Mesenchymal stem cell (in vitro differentiated cells and primary cell): ENCODE measurements around the gene CTCFL.

Experiments
- DNase-seq: peaks from one replicate; pipeline ENCODE4 v3.0.0-alpha.2; 2013
- H2AFZ ChIP-seq: one replicate; pipeline ENCODE4 v1.6.1; 2013; ENCODE audit warnings: low read depth, mild to moderate bottlenecking, control low read depth, inconsistent platforms, low read length, moderate library complexity
- H2AK5ac ChIP-seq: 2 replicates; pipeline ENCODE4 v1.6.1; 2013; ENCODE audit warnings: low read length, moderate library complexity, mild to moderate bottlenecking, inconsistent platforms; ENCODE audit not compliant: severe bottlenecking
- H2BK120ac ChIP-seq: one replicate; pipeline ENCODE4 v1.6.1; 2013; ENCODE audit warnings: low read depth, mild to moderate bottlenecking, inconsistent platforms, low read length, moderate library complexity
- H2BK12ac ChIP-seq, 2 experiments: one replicate each; pipeline ENCODE4 v1.6.1; 2013; ENCODE audit warnings: inconsistent platforms in 2 of 2, low read length in 2 of 2, mild to moderate bottlenecking in 2 of 2, moderate library complexity in 2 of 2, control low read depth in 1 of 2
- H2BK15ac ChIP-seq: one replicate; pipeline ENCODE4 v1.6.1; 2013; ENCODE audit warnings: mild to moderate bottlenecking, low read depth, inconsistent platforms; ENCODE audit not compliant: poor library complexity, severe bottlenecking
- H2BK5ac ChIP-seq: 2 replicates; pipeline ENCODE4 v1.6.1; 2013; ENCODE audit warnings: low read depth, mild to moderate bottlenecking, low read length, control low read depth, inconsistent platforms; ENCODE audit not compliant: poor library complexity, severe bottlenecking
- H3K14ac ChIP-seq, 2 experiments: one replicate each; pipeline ENCODE4 v1.6.1; 2013; ENCODE audit warnings: inconsistent platforms in 2 of 2, low read length in 2 of 2, control low read depth in 1 of 2, mild to moderate bottlenecking in 1 of 2, moderate library complexity in 1 of 2
- H3K18ac ChIP-seq, 2 experiments: one replicate each; pipeline ENCODE4 v1.6.1; 2013; ENCODE audit warnings: inconsistent platforms in 2 of 2, low read length in 2 of 2, control low read depth in 1 of 2, low read depth in 1 of 2, mild to moderate bottlenecking in 1 of 2
- H3K23ac ChIP-seq, 2 experiments: one replicate each; pipeline ENCODE4 v1.6.1; 2013; ENCODE audit warnings: inconsistent platforms in 2 of 2, low read length in 2 of 2, mild to moderate bottlenecking in 2 of 2, moderate library complexity in 2 of 2, control low read depth in 1 of 2
- H3K27ac ChIP-seq: 2 replicates; pipeline ENCODE4 v1.5.1; 2013; ENCODE audit warnings: mild to moderate bottlenecking, moderate library complexity, low read length, control low read depth, inconsistent platforms; ENCODE audit not compliant: poor library complexity, severe bottlenecking
- H3K27me3 ChIP-seq, 2 experiments: 2 replicates each; pipeline versions ENCODE4 v1.6.1 to v1.7.0; 2013; ENCODE audit warnings: low read length in 2 of 2, mild to moderate bottlenecking in 2 of 2, moderate library complexity in 2 of 2, control low read depth in 1 of 2, inconsistent platforms in 1 of 2; ENCODE audit not compliant: control insufficient read depth in 1 of 2, insufficient read depth in 1 of 2
- H3K36me3 ChIP-seq, 2 experiments: 2 replicates each; pipeline versions ENCODE4 v1.6.1 to v1.7.0; 2013; ENCODE audit warnings: low read length in 2 of 2, control low read depth in 1 of 2, inconsistent platforms in 1 of 2, low read depth in 1 of 2, mild to moderate bottlenecking in 1 of 2; ENCODE audit not compliant: insufficient read depth in 2 of 2, control insufficient read depth in 1 of 2
- H3K4ac ChIP-seq, 2 experiments: one replicate each; pipeline ENCODE4 v1.6.1; 2013; ENCODE audit warnings: inconsistent platforms in 2 of 2, low read length in 2 of 2, mild to moderate bottlenecking in 2 of 2, moderate library complexity in 2 of 2, control low read depth in 1 of 2, low read depth in 1 of 2
- H3K4me1 ChIP-seq: 2 replicates; pipeline ENCODE4 v1.6.1; 2013; ENCODE audit warnings: low read depth, low read length, control low read depth; ENCODE audit not compliant: control insufficient read depth, insufficient read depth
- H3K4me2 ChIP-seq: 2 replicates; pipeline ENCODE4 v1.6.1; 2013; ENCODE audit warnings: low read length, mild to moderate bottlenecking, inconsistent platforms; ENCODE audit not compliant: poor library complexity, severe bottlenecking
- H3K4me3 ChIP-seq, 2 experiments: 2 replicates each; pipeline versions ENCODE4 v1.5.1 to v1.7.0; 2013; ENCODE audit warnings: low read length in 2 of 2, mild to moderate bottlenecking in 2 of 2, control low read depth in 1 of 2, low read depth in 1 of 2; ENCODE audit not compliant: insufficient read depth in 1 of 2
- H3K79me1 ChIP-seq: replicated peaks from 2 replicates; pipeline ENCODE4 v1.6.1; 2013; ENCODE audit warnings: mild to moderate bottlenecking, control low read depth, low read length, inconsistent platforms; ENCODE audit not compliant: poor library complexity, severe bottlenecking
- H3K9ac ChIP-seq: 2 replicates; pipeline ENCODE4 v1.7.0; 2013; ENCODE audit warnings: mild to moderate bottlenecking, low read length, moderate library complexity
- H3K9me3 ChIP-seq: 2 replicates; pipeline ENCODE4 v1.7.0; 2013; ENCODE audit warnings: mild to moderate bottlenecking, low read length; ENCODE audit not compliant: control insufficient read depth
- H4K8ac ChIP-seq: one replicate; pipeline ENCODE4 v1.6.1; 2013; ENCODE audit warnings: inconsistent platforms, mild to moderate bottlenecking, low read length, moderate library complexity
- H4K91ac ChIP-seq: one replicate; pipeline ENCODE4 v1.6.1; 2013; ENCODE audit warnings: mild to moderate bottlenecking, low read length, inconsistent platforms
- WGBS: methylation state at CpG from one replicate; pipeline ENCODE4 v1.1.7; 2013; ENCODE audit warnings: mixed read lengths; 5-methylcytosine and 5-hydroxymethylcytosine counted together

The CTCFL gene

GRCh38 chr20:57522380-57523140 lies 2.4 kb downstream of the CTCFL start:
- H2BK120ac ChIP-seq = no peak overlapping the region
- no peak overlapping the region for H2BK5ac ChIP-seq
- no peak overlapping the region for H2AK5ac ChIP-seq
- H3K9ac ChIP-seq = no peak overlapping the region
- no peaks in the 10 kb centered on the region for H3K4me1 ChIP-seq
- H3K4me3 ChIP-seq = no peak overlapping the region
- no peak overlapping the region for H4K91ac ChIP-seq
- no peak overlapping the region for H2AFZ ChIP-seq
- H3K14ac ChIP-seq = no peak overlapping the region
- DNase-seq = no peak
- 57% methylated on average over 3 of the region's 5 CpGs for WGBS
- H3K27ac ChIP-seq = no peak overlapping the region
- no peak overlapping the region for H3K4ac ChIP-seq
- H3K23ac ChIP-seq = no peak overlapping the region
- no peak overlapping the region for H3K4me2 ChIP-seq
- H2BK12ac ChIP-seq = no peak overlapping the region
- H2BK15ac ChIP-seq = no peak overlapping the region
- no peaks in the 10 kb centered on the region for H3K9me3 ChIP-seq
- no peak overlapping the region for H3K18ac ChIP-seq
- H3K79me1 ChIP-seq = no peaks in the 10 kb centered on the region
- no peak overlapping the region for H4K8ac ChIP-seq
- H3K27me3 ChIP-seq = peaks cover 15 to 45% of the 10 kb centered on the region in 2 experiments
- no peaks in the 10 kb centered on the region for H3K36me3 ChIP-seq

GRCh38 chr20:57517904-57518303 lies 7.0 kb downstream of the CTCFL start:
- Histone ChIP-seq H2BK15ac (no peak overlapping the region), H2AK5ac (no peak overlapping the region), H3K4me1 (no peaks in the 10 kb centered on the region), H4K8ac (no peak overlapping the region), H3K14ac (no peak overlapping the region), H3K36me3 (no peaks in the 10 kb centered on the region), H3K79me1 (no peaks in the 10 kb centered on the region), H2BK5ac (no peak overlapping the region), H2BK12ac (no peak overlapping the region), H2BK120ac (no peak overlapping the region), H3K9me3 (no peaks in the 10 kb centered on the region), H3K23ac (no peak overlapping the region), H3K27ac (no peak overlapping the region), H3K4ac (no peak overlapping the region), H3K27me3 (peaks cover 15 to 46% of the 10 kb centered on the region in 2 experiments), H4K91ac (no peak overlapping the region), H3K9ac (no peak overlapping the region), H2AFZ (no peak overlapping the region), H3K4me3 (no peak overlapping the region), H3K4me2 (no peak overlapping the region), H3K18ac (no peak overlapping the region)
- 94% methylated on average over 5 of the region's 5 CpGs for WGBS
- no peak for DNase-seq

- 34% methylated on average over 17 of the region's 17 CpGs for WGBS
- H2BK5ac ChIP-seq = no peak overlapping the region
These were observed 10.6 kb downstream of the CTCFL start for GRCh38 chr20:57514273-57514751.

GRCh38 chr20:57513199-57513598 lies 11.7 kb downstream of the CTCFL start:
- H4K8ac ChIP-seq = no peak overlapping the region
- DNase-seq = peak; percentile 26

More at GRCh38 chr20:57514273-57514751, 10.6 kb downstream of the CTCFL start:
- no peak overlapping the region for H3K27ac ChIP-seq
- no peaks in the 10 kb centered on the region for H3K36me3 ChIP-seq
- H2BK12ac ChIP-seq = no peak overlapping the region
- peak overlapping the region; percentile 69 for H3K9ac ChIP-seq
- H3K23ac ChIP-seq = no peak overlapping the region
- no peaks in the 10 kb centered on the region for H3K79me1 ChIP-seq
- no peak overlapping the region for H4K8ac ChIP-seq
- no peak overlapping the region for H3K4ac ChIP-seq
- H2BK15ac ChIP-seq = no peak overlapping the region
- H2AFZ ChIP-seq = no peak overlapping the region
- no peak overlapping the region for H3K4me2 ChIP-seq
- H3K27me3 ChIP-seq = peaks cover 7 to 30% of the 10 kb centered on the region in 2 experiments
- H3K4me3 ChIP-seq = no peak overlapping the region
- no peaks in the 10 kb centered on the region for H3K4me1 ChIP-seq
- no peaks in the 10 kb centered on the region for H3K9me3 ChIP-seq
- DNase-seq = peak; percentile 67
- H3K18ac ChIP-seq = no peak overlapping the region
- H2AK5ac ChIP-seq = no peak overlapping the region
- H3K14ac ChIP-seq = no peak overlapping the region
- no peak overlapping the region for H2BK120ac ChIP-seq
- H4K91ac ChIP-seq = no peak overlapping the region

More at GRCh38 chr20:57513199-57513598, 11.7 kb downstream of the CTCFL start:
- Histone ChIP-seq H3K27ac (no peak overlapping the region), H3K79me1 (no peaks in the 10 kb centered on the region), H3K9ac (no peak overlapping the region), H3K4me3 (no peak overlapping the region), H3K14ac (no peak overlapping the region), H2AFZ (no peak overlapping the region), H3K4ac (no peak overlapping the region), H3K4me2 (no peak overlapping the region), H3K9me3 (no peaks in the 10 kb centered on the region), H3K36me3 (no peaks in the 10 kb centered on the region), H3K4me1 (no peaks in the 10 kb centered on the region), H2BK12ac (no peak overlapping the region), H2BK5ac (no peak overlapping the region), H2AK5ac (no peak overlapping the region), H3K27me3 (peaks cover 4 to 20% of the 10 kb centered on the region in 2 experiments), H3K18ac (no peak overlapping the region), H3K23ac (no peak overlapping the region), H2BK15ac (no peak overlapping the region), H4K91ac (no peak overlapping the region), H2BK120ac (no peak overlapping the region)
- whole genome bisulfite sequencing = 94% methylated on average over 1 of the region's 1 CpG
